ENCODE data around the gene DHRS13.

The DHRS13 gene

DNA sequence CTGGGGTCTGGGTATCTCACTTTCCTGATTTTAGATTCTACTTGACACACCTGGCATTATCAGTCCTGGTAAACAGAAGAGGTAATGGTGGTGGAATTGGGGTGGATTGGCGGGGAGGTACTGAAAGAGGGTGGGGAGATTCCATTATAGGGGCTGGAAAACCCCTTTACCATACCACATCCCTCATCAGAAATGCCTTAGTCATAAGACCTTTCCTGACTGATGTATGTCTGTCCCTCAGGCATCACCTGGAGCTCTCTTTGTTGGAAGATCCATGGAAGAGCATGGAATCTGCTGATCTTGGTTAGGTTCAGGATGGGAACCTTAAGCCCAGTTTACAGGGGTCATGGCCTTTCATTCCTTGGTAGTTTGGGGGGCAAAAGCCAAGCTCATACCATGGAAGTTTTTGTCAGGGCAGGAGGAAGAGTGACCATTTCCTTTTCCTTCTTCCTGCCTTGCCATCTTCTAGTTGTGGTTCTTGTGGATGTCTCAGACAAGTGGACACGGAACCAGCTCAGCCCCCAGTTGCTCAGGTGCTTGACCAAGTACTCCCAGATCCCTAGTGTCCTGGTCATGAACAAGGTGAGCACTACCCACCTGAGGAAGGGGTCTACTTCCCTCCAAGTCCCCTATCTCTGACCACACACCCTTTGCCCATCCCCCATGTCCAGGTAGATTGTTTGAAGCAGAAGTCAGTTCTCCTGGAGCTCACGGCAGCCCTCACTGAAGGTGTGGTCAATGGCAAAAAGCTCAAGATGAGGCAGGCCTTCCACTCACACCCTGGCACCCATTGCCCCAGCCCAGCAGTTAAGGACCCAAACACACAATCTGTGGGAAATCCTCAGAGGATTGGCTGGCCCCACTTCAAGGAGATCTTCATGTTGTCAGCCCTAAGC lies 44.7 kb downstream of the DHRS13 start:
- peaks cover 9% of the 10 kb centered on the region for H3K4me1 Mint-ChIP-seq
- peaks cover 4% of the 10 kb centered on the region for H3K27me3 Mint-ChIP-seq (ENCODE audit: low read depth)
- TF ChIP-seq, protein P1, sequence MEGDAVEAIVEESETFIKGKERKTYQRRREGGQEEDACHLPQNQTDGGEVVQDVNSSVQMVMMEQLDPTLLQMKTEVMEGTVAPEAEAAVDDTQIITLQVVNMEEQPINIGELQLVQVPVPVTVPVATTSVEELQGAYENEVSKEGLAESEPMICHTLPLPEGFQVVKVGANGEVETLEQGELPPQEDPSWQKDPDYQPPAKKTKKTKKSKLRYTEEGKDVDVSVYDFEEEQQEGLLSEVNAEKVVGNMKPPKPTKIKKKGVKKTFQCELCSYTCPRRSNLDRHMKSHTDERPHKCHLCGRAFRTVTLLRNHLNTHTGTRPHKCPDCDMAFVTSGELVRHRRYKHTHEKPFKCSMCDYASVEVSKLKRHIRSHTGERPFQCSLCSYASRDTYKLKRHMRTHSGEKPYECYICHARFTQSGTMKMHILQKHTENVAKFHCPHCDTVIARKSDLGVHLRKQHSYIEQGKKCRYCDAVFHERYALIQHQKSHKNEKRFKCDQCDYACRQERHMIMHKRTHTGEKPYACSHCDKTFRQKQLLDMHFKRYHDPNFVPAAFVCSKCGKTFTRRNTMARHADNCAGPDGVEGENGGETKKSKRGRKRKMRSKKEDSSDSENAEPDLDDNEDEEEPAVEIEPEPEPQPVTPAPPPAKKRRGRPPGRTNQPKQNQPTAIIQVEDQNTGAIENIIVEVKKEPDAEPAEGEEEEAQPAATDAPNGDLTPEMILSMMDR (IDR thresholded peaks at IDR 0.05; ENCODE audit: unreplicated experiment in 3 of 3), result no peak
- H3K36me3 Mint-ChIP-seq (ENCODE audit: low read depth), result peaks cover 35% of the 10 kb centered on the region
- H3K9me3 Mint-ChIP-seq, result no peaks in the 10 kb centered on the region
- peak overlapping the region; percentile 63 to 83 (median 79) for H3K4me3 Mint-ChIP-seq
- H3K27ac Mint-ChIP-seq, result no peak overlapping the region

DNA sequence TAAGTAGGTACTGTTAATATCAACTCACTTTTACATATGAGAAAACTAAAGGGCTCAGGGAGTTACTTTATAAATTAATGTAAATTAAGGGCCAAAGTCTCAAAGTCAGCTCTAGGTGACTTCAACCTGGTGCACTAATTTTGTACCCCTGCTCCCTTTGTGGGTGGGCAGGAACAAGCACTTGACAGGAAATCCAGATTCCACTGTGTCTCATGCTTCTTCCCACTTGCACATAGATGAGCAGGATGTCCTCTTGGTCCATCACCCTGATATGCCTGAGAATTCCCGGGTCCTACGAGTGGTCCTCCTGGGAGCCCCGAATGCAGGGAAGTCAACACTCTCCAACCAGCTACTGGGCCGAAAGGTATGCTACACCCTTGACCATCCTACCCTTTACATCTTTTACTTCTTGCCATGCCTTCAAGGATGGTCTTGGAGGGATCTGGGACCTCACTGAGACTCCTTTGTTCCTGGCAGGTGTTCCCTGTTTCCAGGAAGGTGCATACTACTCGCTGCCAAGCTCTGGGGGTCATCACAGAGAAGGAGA lies 46.8 kb downstream of the DHRS13 start:
- Mint-ChIP-seq H3K27me3 (ENCODE audit: low read depth) (no peaks in the 10 kb centered on the region), H3K9me3 (no peaks in the 10 kb centered on the region), H3K36me3 (ENCODE audit: low read depth) (peaks cover 31% of the 10 kb centered on the region)

DNA sequence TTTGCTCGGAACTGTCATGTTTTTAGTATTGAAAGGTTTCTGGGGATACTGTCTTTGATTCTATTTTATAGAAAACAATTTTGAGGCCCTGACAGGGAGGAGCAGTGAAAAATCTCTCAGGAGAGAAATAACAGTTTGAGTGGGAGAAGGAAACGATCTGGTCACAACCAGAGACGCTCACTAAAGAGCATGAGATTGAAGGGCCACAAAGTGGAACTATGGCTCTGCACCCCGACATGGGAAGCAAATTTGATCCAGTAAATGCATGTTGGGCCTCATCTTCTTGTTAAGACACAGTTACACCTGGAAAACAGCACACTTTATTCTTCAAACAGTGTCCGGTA lies 47.6 kb downstream of the DHRS13 start:
- TF ChIP-seq, protein P1 (IDR thresholded peaks at IDR 0.05; ENCODE audit: unreplicated experiment in 3 of 3), result no peak
- H3K36me3 Mint-ChIP-seq (ENCODE audit: low read depth), result peaks cover 28% of the 10 kb centered on the region
- peaks cover 9% of the 10 kb centered on the region for H3K4me1 Mint-ChIP-seq
- no peaks in the 10 kb centered on the region for H3K27me3 Mint-ChIP-seq (ENCODE audit: low read depth)
- H3K4me3 Mint-ChIP-seq, result peak overlapping the region; percentile 86 to 92 (median 91)
- no peaks in the 10 kb centered on the region for H3K9me3 Mint-ChIP-seq
- H3K27ac Mint-ChIP-seq, result peak overlapping the region; percentile 83 to 93 (median 89)

More for the DNA sequence above, 46.8 kb downstream of the DHRS13 start:
- TF ChIP-seq, protein P1 (IDR thresholded peaks at IDR 0.05; ENCODE audit: unreplicated experiment in 3 of 3), result no peak
- Mint-ChIP-seq H3K4me3 (peak overlapping the region; percentile 86 to 92 (median 91)), H3K27ac (no peak overlapping the region), H3K4me1 (peaks cover 9% of the 10 kb centered on the region)

DNA sequence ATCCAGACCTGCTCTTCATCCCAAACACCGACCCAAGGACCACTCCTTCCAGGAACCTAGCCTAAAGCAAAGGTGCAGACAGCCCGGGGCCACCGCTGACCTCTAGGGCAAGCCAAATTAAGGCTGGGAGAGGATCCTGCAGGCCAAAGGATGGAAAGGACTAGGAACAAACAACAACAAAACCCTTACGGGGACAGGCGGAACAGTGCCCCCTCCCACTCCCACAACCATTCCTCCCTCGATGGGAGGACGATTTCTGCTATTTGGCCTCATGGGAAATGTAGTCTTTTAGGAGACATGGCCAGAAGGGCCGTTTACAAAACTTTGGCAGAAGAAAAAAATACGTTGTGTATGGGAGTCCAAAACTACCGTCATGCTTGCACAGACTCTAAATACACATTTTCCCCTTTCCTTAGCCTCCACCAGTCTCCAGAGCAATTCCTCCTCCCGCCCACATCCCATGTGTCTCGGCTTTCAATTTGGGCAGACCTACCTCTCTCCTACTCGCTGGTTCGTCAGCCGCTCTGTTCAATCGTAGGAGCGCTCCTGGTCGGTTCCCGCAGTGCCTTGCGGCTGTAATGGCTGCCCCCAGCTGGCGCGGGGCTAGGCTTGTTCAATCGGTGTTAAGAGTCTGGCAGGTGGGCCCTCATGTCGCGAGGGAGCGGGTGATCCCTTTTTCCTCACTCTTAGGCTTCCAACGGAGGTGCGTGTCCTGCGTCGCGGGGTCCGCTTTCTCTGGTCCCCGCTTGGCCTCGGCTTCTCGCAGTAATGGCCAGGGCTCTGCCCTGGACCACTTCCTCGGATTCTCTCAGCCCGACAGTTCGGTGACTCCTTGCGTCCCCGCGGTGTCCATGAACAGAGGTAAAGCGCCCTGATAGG lies 48.2 kb downstream of the DHRS13 start, which contains the start of gene ERAL1:
TSS of gene ERAL1 (plus strand) at position 560 of the 879 bp plus-strand sequence. CDS start at position 579, 19 bp downstream.
- peak within 1 kb of the TSS; percentile 83 to 93 (median 89) for H3K27ac Mint-ChIP-seq
- peaks cover 9% of the 10 kb centered on the region for H3K4me1 Mint-ChIP-seq
- H3K36me3 Mint-ChIP-seq (ENCODE audit: low read depth), result peaks cover 26% of the 10 kb centered on the region
- peak within 1 kb of the TSS; percentile 86 to 92 (median 91) for H3K4me3 Mint-ChIP-seq
- TF ChIP-seq, protein P1 (IDR thresholded peaks at IDR 0.05; ENCODE audit: unreplicated experiment in 3 of 3), result no peak
- no peaks in the 10 kb centered on the region for H3K9me3 Mint-ChIP-seq
- H3K27me3 Mint-ChIP-seq (ENCODE audit: low read depth), result no peaks in the 10 kb centered on the region

DNA sequence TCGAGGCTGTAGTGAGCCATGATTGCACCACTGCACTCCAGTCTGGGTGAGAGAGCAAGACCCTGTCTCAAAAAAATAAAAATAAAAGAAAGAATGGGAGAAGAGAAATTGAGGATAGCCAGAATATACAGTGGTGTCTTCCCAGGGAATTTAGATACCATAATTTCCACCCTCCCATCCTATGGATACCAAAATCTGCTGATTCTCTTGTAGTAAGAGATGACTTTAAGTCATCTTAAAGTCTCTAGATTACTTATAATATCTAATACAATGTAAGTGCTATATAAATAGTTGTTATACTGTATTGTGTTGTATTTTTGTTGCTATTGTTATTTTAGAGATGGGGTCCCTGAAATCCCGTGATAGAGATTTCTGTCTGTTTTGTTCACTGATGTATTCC lies 49.6 kb downstream of the DHRS13 start:
- no peaks in the 10 kb centered on the region for H3K9me3 Mint-ChIP-seq
- no peaks in the 10 kb centered on the region for H3K27me3 Mint-ChIP-seq (ENCODE audit: low read depth)
- H3K4me1 Mint-ChIP-seq, result peaks cover 9% of the 10 kb centered on the region
- no peak overlapping the region for H3K27ac Mint-ChIP-seq
- TF ChIP-seq, protein P1 (IDR thresholded peaks at IDR 0.05; ENCODE audit: unreplicated experiment in 3 of 3), result no peak
- peaks cover 15% of the 10 kb centered on the region for H3K36me3 Mint-ChIP-seq (ENCODE audit: low read depth)
- peak overlapping the region; percentile 51 to 64 (median 59) for H3K4me3 Mint-ChIP-seq
